Measurements from ENCODE around the gene SIX6.

DNA sequence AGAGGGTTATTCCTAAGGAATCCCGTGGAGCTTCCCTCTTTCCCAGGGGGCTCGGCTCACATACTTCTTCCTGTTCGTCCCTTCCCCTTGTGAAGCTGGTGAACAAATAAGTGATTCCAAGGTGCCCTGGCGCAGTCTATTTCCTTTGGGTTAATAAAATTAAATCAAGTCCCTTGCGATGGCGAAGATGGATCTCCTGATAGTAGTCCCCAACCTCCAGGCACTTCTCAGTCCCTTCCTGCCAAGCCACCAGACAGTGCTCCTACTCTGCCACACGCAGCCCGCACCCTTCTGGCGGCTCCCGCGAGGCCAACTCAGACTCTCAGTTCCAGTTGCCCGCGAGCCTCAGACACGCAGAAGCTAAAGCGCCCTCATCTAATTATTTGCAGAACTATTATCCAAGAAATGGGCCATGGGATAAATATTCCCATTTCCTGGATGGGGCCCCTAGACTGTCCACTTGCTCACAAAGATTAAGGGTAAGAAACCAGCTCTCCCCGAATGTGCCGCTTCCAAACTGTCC, 2.4 kb upstream of the SIX6 start:
- TF ChIP-seq CTCF (IDR thresholded peaks at IDR 0.05) (no peak), POLR2AphosphoS5 (IDR thresholded peaks at IDR 0.05; ENCODE audit: low read depth, low read length) (no peak), SIN3A (IDR thresholded peaks at IDR 0.05; ENCODE audit: borderline replicate concordance, insufficient read depth, low read depth, low read length) (no peak)
- TF ChIP-seq, protein P1, sequence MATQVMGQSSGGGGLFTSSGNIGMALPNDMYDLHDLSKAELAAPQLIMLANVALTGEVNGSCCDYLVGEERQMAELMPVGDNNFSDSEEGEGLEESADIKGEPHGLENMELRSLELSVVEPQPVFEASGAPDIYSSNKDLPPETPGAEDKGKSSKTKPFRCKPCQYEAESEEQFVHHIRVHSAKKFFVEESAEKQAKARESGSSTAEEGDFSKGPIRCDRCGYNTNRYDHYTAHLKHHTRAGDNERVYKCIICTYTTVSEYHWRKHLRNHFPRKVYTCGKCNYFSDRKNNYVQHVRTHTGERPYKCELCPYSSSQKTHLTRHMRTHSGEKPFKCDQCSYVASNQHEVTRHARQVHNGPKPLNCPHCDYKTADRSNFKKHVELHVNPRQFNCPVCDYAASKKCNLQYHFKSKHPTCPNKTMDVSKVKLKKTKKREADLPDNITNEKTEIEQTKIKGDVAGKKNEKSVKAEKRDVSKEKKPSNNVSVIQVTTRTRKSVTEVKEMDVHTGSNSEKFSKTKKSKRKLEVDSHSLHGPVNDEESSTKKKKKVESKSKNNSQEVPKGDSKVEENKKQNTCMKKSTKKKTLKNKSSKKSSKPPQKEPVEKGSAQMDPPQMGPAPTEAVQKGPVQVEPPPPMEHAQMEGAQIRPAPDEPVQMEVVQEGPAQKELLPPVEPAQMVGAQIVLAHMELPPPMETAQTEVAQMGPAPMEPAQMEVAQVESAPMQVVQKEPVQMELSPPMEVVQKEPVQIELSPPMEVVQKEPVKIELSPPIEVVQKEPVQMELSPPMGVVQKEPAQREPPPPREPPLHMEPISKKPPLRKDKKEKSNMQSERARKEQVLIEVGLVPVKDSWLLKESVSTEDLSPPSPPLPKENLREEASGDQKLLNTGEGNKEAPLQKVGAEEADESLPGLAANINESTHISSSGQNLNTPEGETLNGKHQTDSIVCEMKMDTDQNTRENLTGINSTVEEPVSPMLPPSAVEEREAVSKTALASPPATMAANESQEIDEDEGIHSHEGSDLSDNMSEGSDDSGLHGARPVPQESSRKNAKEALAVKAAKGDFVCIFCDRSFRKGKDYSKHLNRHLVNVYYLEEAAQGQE (IDR thresholded peaks at IDR 0.05; ENCODE audit: insufficient read depth in 1 of 2, low read depth in 2 of 2, low read length in 1 of 2) = no peak
